Neutrophil (primary cell): Measurements from ENCODE around the gene EYA2.

Experiments
- H3K27ac ChIP-seq: fragments of 200-600 bp; sonication (generic); 2 replicates; pipeline ENCODE4 v1.5.1; 2016; ENCODE audit warnings: mild to moderate bottlenecking, moderate library complexity
- H3K27me3 ChIP-seq: fragments of 200-600 bp; sonication (generic); 2 replicates; pipeline ENCODE4 v1.6.0; 2016; ENCODE audit warnings: mild to moderate bottlenecking
- H3K36me3 ChIP-seq: fragments of 200-600 bp; sonication (generic); 2 replicates; pipeline ENCODE4 v1.5.1; 2017
- H3K4me1 ChIP-seq, 2 experiments: fragments of 200-600 bp in 1 of 2; sonication (generic) in 1 of 2; 1 replicate in 1 of 2; 2 replicates in 1 of 2; pipeline versions ENCODE4 v1.5.1 to v1.6.1; 2013 to 2016; ENCODE audit warnings: low read depth in 1 of 2, low read length in 1 of 2, mild to moderate bottlenecking in 1 of 2, moderate library complexity in 1 of 2; ENCODE audit not compliant: control insufficient read depth in 1 of 2, insufficient read depth in 1 of 2
- H3K4me3 ChIP-seq, 2 experiments: fragments of 200-600 bp in 1 of 2; sonication (generic) in 1 of 2; 1 replicate in 1 of 2; 2 replicates in 1 of 2; pipeline ENCODE4 v1.5.1; 2013 to 2016; ENCODE audit warnings: low read depth in 1 of 2, low read length in 1 of 2, mild to moderate bottlenecking in 1 of 2, moderate library complexity in 1 of 2
- H3K9me3 ChIP-seq: fragments of 200-600 bp; sonication (generic); 2 replicates; pipeline ENCODE4 v1.5.1; 2016
- CTCF ChIP-seq: fragments of 200-600 bp; sonication (generic); IDR thresholded peaks from 2 replicates; pipeline ENCODE4 v1.5.1; 2016; ENCODE audit warnings: antibody characterized with exemption

The EYA2 gene

DNA sequence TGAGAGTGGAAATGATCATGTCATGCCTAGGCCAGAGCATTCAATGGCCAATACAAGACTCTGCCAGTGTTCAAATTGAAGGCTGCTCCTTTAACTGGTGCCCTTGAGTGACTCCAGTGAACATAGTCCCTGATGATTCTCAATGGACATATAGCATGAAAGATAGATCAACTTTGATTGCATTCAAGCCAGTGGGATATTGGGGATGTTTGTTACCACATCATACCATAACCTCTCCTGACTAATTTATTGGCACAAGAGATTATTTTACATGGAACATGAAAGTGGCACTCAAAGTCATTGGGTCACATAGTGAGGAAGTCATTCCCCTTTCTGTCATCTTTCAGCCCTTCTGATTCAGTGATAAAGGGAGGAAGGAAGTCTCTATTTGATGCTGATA lies 139.0 kb downstream of the EYA2 start:
- no peaks in the 10 kb centered on the region for H3K9me3 ChIP-seq
- H3K4me1 ChIP-seq, result no peaks in the 10 kb centered on the region
- no peak overlapping the region for H3K4me3 ChIP-seq
- H3K27me3 ChIP-seq, result no peaks in the 10 kb centered on the region
- no peaks in the 10 kb centered on the region for H3K36me3 ChIP-seq
- TF ChIP-seq CTCF, result no peak
- H3K27ac ChIP-seq, result no peak overlapping the region

DNA sequence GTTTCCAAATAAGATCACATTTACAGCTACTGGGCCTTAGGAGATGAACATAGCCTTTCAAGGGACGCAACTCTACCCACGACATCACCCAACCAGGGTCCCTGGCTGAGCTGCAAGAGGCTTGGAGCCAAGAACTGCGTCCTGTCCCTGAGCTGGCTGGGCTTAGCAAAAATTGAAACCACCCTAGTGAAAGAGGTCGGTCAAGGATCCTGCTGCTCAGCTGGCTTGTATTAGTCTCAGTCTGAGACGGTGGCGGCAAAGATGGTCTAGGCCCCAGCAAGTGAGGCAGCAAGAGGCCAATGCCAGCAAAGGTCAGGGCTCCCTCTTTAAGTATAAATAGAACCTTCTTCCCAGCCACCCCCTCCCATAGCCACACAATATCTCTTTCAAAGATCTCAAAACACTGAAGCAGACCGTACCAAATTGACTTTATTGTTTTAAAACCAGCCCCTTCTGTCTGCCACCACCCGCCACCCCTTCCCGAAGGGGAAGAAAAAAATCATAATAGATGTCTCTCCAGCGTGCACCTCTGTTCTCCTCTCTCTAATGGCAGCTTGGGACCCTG lies 140.5 kb downstream of the EYA2 start:
- H3K4me1 ChIP-seq, result no peaks in the 10 kb centered on the region
- no peak overlapping the region for H3K4me3 ChIP-seq
- no peak for TF ChIP-seq CTCF
- H3K36me3 ChIP-seq, result no peaks in the 10 kb centered on the region
- no peaks in the 10 kb centered on the region for H3K9me3 ChIP-seq
- no peaks in the 10 kb centered on the region for H3K27me3 ChIP-seq
- no peak overlapping the region for H3K27ac ChIP-seq

DNA sequence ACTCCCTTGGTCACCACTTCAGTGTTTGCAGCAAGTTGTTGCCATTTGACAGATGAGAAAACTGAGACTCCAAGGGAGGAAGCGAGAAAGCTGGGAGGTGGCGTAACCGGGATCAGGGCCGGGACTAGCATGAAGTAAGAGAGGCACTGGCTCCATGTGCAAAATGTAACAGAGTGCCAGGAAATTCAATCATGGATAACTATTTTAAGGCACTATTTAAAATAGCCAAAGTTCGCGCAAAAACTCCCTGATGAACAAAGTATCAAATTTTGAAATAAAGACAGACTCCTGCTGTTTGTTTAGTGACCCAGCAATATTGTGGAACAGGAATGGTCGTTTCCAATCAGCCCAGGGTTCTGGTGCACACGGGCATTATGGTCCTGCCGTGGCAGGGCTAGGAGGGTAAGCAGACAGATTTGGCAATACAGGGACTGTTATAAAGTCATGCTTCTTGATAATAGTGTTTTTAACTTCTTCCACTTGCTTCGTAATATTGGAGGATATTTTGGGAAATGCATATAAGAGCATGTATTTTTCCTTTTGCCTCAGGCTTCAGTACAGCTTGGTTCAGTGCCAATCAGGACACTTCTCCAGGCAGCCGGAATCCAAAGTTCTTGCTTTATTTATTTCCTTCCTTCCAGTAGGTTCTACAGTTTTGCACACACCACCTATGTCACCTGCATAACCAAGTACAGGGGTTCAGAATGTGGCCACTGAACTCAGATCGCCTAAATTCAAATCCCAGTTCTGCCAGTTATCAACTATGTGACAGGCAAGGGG lies 141.6 kb downstream of the EYA2 start:
- Histone ChIP-seq H3K27ac (no peak overlapping the region), H3K9me3 (no peaks in the 10 kb centered on the region)
- no peak for TF ChIP-seq CTCF

DNA sequence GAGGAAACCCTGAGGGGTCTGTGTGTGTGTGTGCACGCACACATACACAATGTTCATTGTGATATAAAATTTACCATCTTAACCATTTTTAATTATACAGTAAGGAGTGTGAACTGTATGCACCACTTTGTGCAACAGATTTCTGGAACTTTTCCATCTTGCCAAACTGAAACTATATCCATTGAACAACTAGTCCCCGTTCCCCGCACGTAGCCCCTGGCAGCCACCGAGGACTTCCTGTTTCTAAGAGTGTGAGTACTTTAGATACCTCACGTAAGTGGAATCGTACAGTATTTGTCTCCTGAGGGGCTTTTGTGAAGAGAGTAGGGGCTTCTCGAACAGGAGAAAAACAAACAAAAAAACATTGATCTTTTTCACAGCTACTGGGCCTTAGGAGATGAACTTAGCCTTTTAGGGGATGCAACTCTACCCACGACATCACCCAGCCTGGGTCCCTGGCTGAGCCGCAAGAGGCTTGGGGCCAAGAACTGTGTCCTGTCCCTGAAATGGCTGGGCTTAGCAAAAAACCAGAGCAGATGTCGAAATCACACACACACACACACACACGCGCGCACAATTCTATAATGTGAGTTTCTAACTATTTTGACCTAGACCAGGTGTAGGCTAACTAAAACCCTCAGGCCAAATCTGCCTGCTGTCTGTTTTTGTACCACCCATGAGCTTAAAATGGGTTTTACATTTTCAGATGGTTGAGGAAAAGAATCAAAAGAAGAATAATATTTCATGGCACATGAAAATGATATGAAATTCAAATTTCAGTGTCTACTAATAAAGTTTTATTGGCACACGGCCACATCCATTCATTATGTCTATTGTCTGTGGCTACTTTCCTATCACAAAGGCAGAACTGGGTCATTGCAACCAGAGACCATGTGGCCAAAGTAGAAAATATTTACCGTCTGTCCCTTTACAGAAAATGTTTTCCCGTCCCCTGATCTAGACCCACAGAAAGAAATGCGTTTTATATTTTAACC lies 144.2 kb downstream of the EYA2 start:
- TF ChIP-seq CTCF, result no peak

More for the DNA sequence above, 141.6 kb downstream of the EYA2 start:
- Histone ChIP-seq H3K36me3 (no peaks in the 10 kb centered on the region), H3K4me3 (no peak overlapping the region), H3K4me1 (no peaks in the 10 kb centered on the region), H3K27me3 (no peaks in the 10 kb centered on the region)

GRCh38 chr20:47040506-47041125 lies 146.0 kb downstream of the EYA2 start:
- Histone ChIP-seq H3K27ac (no peak overlapping the region), H3K27me3 (no peaks in the 10 kb centered on the region), H3K9me3 (no peaks in the 10 kb centered on the region), H3K4me1 (no peaks in the 10 kb centered on the region), H3K4me3 (no peak overlapping the region), H3K36me3 (no peaks in the 10 kb centered on the region)
- TF ChIP-seq CTCF, result no peak

More for the DNA sequence above, 144.2 kb downstream of the EYA2 start:
- no peak overlapping the region for H3K4me3 ChIP-seq
- no peaks in the 10 kb centered on the region for H3K36me3 ChIP-seq
- no peaks in the 10 kb centered on the region for H3K4me1 ChIP-seq
- H3K9me3 ChIP-seq, result no peaks in the 10 kb centered on the region
- H3K27ac ChIP-seq, result no peak overlapping the region
- no peaks in the 10 kb centered on the region for H3K27me3 ChIP-seq
